MM.1S (cell line): ENCODE measurements around the gene SLIT1.
A peak's percentile ranks its signal among the peaks of the same experiment; 100 is the strongest.
"Not testable (repeated sequence)": the region's sequence is repeated elsewhere in the genome, so short reads cannot be mapped to it uniquely, and the experiment has no call there.

ENCODE experiments used
- DNase-seq: peaks from one replicate; pipeline ENCODE4 v3.0.0-alpha.2; 2015
- H2AFZ ChIP-seq: fragments of 300-600 bp; sonication (generic); 2 replicates; pipeline ENCODE4 v1.6.0; 2016; ENCODE audit warnings: antibody characterized with exemption, low read length
- H3F3A ChIP-seq: fragments of 300-600 bp; sonication (generic); 2 replicates; pipeline ENCODE4 v1.6.1; 2016; ENCODE audit warnings: mild to moderate bottlenecking, antibody characterized with exemption, low read length, moderate library complexity, mixed read lengths; ENCODE audit not compliant: insufficient read depth
- H3K27ac ChIP-seq: fragments of 300-600 bp; sonication (generic); 2 replicates; pipeline ENCODE4 v1.5.1; 2016; ENCODE audit warnings: mild to moderate bottlenecking, low read length
- H3K27me3 ChIP-seq: fragments of 300-600 bp; sonication (generic); replicated peaks from 2 replicates; pipeline ENCODE4 v1.6.0; 2016; ENCODE audit warnings: low read length; ENCODE audit not compliant: insufficient read depth
- H3K36me3 ChIP-seq: fragments of 300-600 bp; sonication (generic); replicated peaks from 2 replicates; pipeline ENCODE4 v1.6.1; 2016; ENCODE audit warnings: mild to moderate bottlenecking, low read length, mixed read lengths; ENCODE audit not compliant: insufficient read depth
- H3K4me1 ChIP-seq: fragments of 300-600 bp; sonication (generic); 2 replicates; pipeline ENCODE4 v1.6.1; 2016; ENCODE audit warnings: low read length, mixed read lengths
- H3K4me2 ChIP-seq: fragments of 300-600 bp; sonication (generic); 2 replicates; pipeline ENCODE4 v1.6.0; 2016; ENCODE audit warnings: low read depth, low read length
- H3K4me3 ChIP-seq: fragments of 300-600 bp; sonication (generic); 2 replicates; pipeline ENCODE4 v1.5.1; 2016; ENCODE audit warnings: low read length, mixed read lengths
- H3K79me2 ChIP-seq: fragments of 300-600 bp; sonication (generic); 2 replicates; pipeline ENCODE4 v1.6.1; 2016; ENCODE audit warnings: mixed run types, low read length, mixed read lengths
- H3K9ac ChIP-seq: fragments of 300-600 bp; sonication (generic); 2 replicates; pipeline ENCODE4 v1.6.1; 2016; ENCODE audit warnings: low read length, mixed read lengths
- H3K9me2 ChIP-seq: fragments of 300-600 bp; sonication (generic); replicated peaks from 2 replicates; pipeline ENCODE4 v1.6.1; 2016; ENCODE audit warnings: mild to moderate bottlenecking, low read length, mixed read lengths; ENCODE audit not compliant: insufficient read depth
- H3K9me3 ChIP-seq: fragments of 300-600 bp; sonication (generic); replicated peaks from 2 replicates; pipeline ENCODE4 v1.6.1; 2016; ENCODE audit warnings: mild to moderate bottlenecking, low read length, mixed read lengths; ENCODE audit not compliant: insufficient read depth
- H4K20me1 ChIP-seq: fragments of 300-600 bp; sonication (generic); 2 replicates; pipeline ENCODE4 v1.6.1; 2016; ENCODE audit warnings: mild to moderate bottlenecking, low read length, moderate library complexity, mixed read lengths; ENCODE audit not compliant: insufficient read depth
- CTCF ChIP-seq: fragments of 300-600 bp; sonication (generic); IDR thresholded peaks from 2 replicates; pipeline ENCODE4 v1.5.1; 2016; ENCODE audit warnings: antibody characterized with exemption, low read length, mixed read lengths
- EZH2 ChIP-seq: fragments of 300-600 bp; sonication (generic); optimal IDR thresholded peaks from 2 replicates; pipeline ENCODE3; 2017; ENCODE audit warnings: low read depth, mild to moderate bottlenecking, antibody characterized with exemption, low read length, mixed read lengths
- EZH2phosphoT487 ChIP-seq: fragments of 300-600 bp; sonication (generic); IDR thresholded peaks from 2 replicates; pipeline ENCODE4 v1.6.1; 2018; ENCODE audit warnings: antibody characterized with exemption, low read length

SLIT1 gene

GRCh38 chr10:97086530-97086929 is 99.2 kb downstream of the SLIT1 start:
- H3K4me3 ChIP-seq = no peak overlapping the region
- no peak overlapping the region for H3K4me2 ChIP-seq
- no peak overlapping the region for H2AFZ ChIP-seq
- no peaks in the 10 kb centered on the region for H3K4me1 ChIP-seq
- no peak overlapping the region for H3K9ac ChIP-seq
- H3F3A ChIP-seq = no peaks in the 10 kb centered on the region
- no peaks in the 10 kb centered on the region for H3K9me2 ChIP-seq
- no peaks in the 10 kb centered on the region for H4K20me1 ChIP-seq
- DNase-seq = no peak
- no peak overlapping the region for H3K27ac ChIP-seq
- H3K79me2 ChIP-seq = no peaks in the 10 kb centered on the region
- H3K36me3 ChIP-seq = no peaks in the 10 kb centered on the region
- H3K27me3 ChIP-seq = peaks cover 22% of the 10 kb centered on the region; the same call in 1 of the 2 replicates
- no peaks in the 10 kb centered on the region for H3K9me3 ChIP-seq
- no peak for TF ChIP-seq EZH2phosphoT487
- no peak for TF ChIP-seq EZH2
- no peak for TF ChIP-seq CTCF

- Histone ChIP-seq H3K4me2 (no peak overlapping the region), H3F3A (no peaks in the 10 kb centered on the region), H3K9me2 (no peaks in the 10 kb centered on the region), H3K79me2 (no peaks in the 10 kb centered on the region), H4K20me1 (0 out of 2 replicates have a peak, but pooled peaks cover 4% of the 10 kb centered on the region), H3K36me3 (no peaks in the 10 kb centered on the region), H3K4me3 (no peak overlapping the region), H3K27me3 (peaks cover 38% of the 10 kb centered on the region), H3K9me3 (no peaks in the 10 kb centered on the region), H3K27ac (no peak overlapping the region), H2AFZ (no peak overlapping the region), H3K4me1 (no peaks in the 10 kb centered on the region), H3K9ac (no peak overlapping the region)
- no peak for TF ChIP-seq CTCF
- TF ChIP-seq EZH2 = no peak
- no peak for TF ChIP-seq EZH2phosphoT487
- no peak for DNase-seq
Observed at GRCh38 chr10:97083228-97083829, 102.4 kb downstream of the SLIT1 start.

- not testable (repeated sequence) for H4K20me1 ChIP-seq, H3K79me2 ChIP-seq, DNase-seq, H3K36me3 ChIP-seq, H3F3A ChIP-seq, H3K9me2 ChIP-seq, H3K27ac ChIP-seq, H3K4me1 ChIP-seq, H3K4me2 ChIP-seq, H2AFZ ChIP-seq, H3K4me3 ChIP-seq, H3K9me3 ChIP-seq, H3K9ac ChIP-seq
- peaks cover 41% of the 10 kb centered on the region for H3K27me3 ChIP-seq
Observed at GRCh38 chr10:97082575-97082974, 103.2 kb downstream of the SLIT1 start.

- TF ChIP-seq CTCF = peak; percentile 85
- no peak for TF ChIP-seq EZH2
- Histone ChIP-seq H3K4me2 (no peak overlapping the region), H3K27me3 (peaks cover 49% of the 10 kb centered on the region), H3K79me2 (no peaks in the 10 kb centered on the region), H3K27ac (no peak overlapping the region), H2AFZ (no peak overlapping the region), H3K9me2 (no peaks in the 10 kb centered on the region), H3K9me3 (no peaks in the 10 kb centered on the region), H4K20me1 (0 out of 2 replicates have a peak, but pooled peaks cover 4% of the 10 kb centered on the region), H3K4me3 (no peak overlapping the region), H3K9ac (no peak overlapping the region), H3F3A (no peaks in the 10 kb centered on the region), H3K4me1 (no peaks in the 10 kb centered on the region), H3K36me3 (no peaks in the 10 kb centered on the region)
- peak; percentile 66 for DNase-seq
Observed at GRCh38 chr10:97081621-97082235, 104.0 kb downstream of the SLIT1 start.
